Left lung (tissue), 10 donors: ENCODE data around the gene SPACA7. TPM values are rescaled to one million over a fixed set of nuclear protein-coding genes. Genes with fewer than 3 reads are reported as not detected.
A peak's percentile ranks its signal among the peaks of the same experiment; 100 is the strongest.

Source experiments
- ATAC-seq: fragments of 200-7000 bp; cut with Tn5 transposase; one replicate; pipeline ENCODE4 v1.9.1; 2020; ENCODE audit warnings: moderate library complexity
- DNase-seq, 4 donors: peaks; one replicate each; pipeline ENCODE4 v3.0.0-alpha.2; 2013 to 2020
- H3K27ac ChIP-seq, 2 donors: fragments of 200-600 bp; sonication (generic) in 1 of 2; one replicate each; pipeline versions ENCODE4 v1.5.0 to v1.8.0; 2020 to 2021
- H3K27me3 ChIP-seq, 2 donors: fragments of 200-600 bp; sonication (generic) in 1 of 2; one replicate each; pipeline versions ENCODE4 v1.5.0 to v1.8.0; 2020 to 2021
- H3K36me3 ChIP-seq, 2 donors: fragments of 200-600 bp; sonication (generic) in 1 of 2; one replicate each; pipeline versions ENCODE4 v1.5.0 to v1.8.0; 2020 to 2021
- H3K4me1 ChIP-seq, 2 donors: fragments of 200-600 bp; one replicate each; pipeline ENCODE4 v1.8.0; 2021
- H3K4me3 ChIP-seq, 2 donors: fragments of 200-600 bp; sonication (generic) in 1 of 2; one replicate each; pipeline versions ENCODE4 v1.5.0 to v1.8.0; 2020 to 2021; ENCODE audit warnings: mild to moderate bottlenecking in 1 of 2
- H3K9me3 ChIP-seq, 2 donors: fragments of 200-600 bp; sonication (generic) in 1 of 2; one replicate each; pipeline versions ENCODE4 v1.5.0 to v1.8.0; 2020 to 2021
- intact Hi-C, 2 donors: fragments of 100-400 bp; cut with DNase I; formaldehyde crosslinking; loops; one replicate each; pipeline versions ENCODE4 v1.11.2 to v1.14.2; 2022
- polyA plus RNA-seq, 6 donors: library from polyadenylated mRNA; unstranded; fragments of 120-200 nt; gene quantifications; one replicate each; pipeline ENCODE4 v1.2.1, GENCODE V29; 2013; ENCODE audit not compliant: insufficient read length in 6 of 6
- total RNA-seq, 2 donors: library from RNA; stranded (reverse); fragmentation: NEBNext Ultra II Directional; extraction: Animal tissue kit (Norgen Biotek cat#: 25700); gene quantifications; one replicate each; pipeline ENCODE4 v1.2.1, GENCODE V29; 2021
- TF ChIP-seq, protein P1 (sequence below), 2 donors: fragments of 200-600 bp; sonication (generic) in 1 of 2; IDR thresholded peaks; one replicate each; pipeline versions ENCODE4 v1.5.0 to v1.8.0; 2021; ENCODE audit warnings: antibody characterized with exemption in 2 of 2
- donor health status: DM: no; HTN: yes; CAD: no.
- donor health status: DM: no; HTN: no; CAD: no.

SPACA7 gene
- total and polyA plus RNA-seq, 8 donors = 0.31 TPM; not detected in 7

DNA sequence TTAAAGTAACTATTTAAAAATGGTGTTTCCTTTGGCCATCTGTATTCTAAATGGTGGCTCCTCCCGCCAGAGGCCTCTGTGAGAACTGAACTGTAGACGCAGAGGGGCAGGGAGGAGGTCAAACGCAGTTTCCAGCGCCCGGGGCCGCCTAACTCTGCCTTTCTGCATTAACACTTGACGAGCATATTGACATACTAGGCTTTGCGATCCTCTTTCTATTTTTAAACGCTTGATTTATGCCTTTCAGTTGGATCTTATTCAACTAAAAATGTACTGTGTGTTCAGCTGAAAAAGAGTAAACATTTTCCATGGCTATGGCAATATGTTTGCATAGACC is 74.7 kb downstream of the SPACA7 start:
- peak in 1 of 4 donors; percentile 9 for DNase-seq
- no peak overlapping the region for H3K27ac ChIP-seq
- no peak for ATAC-seq
- H3K27me3 ChIP-seq = peaks cover 0 to 56% of the 10 kb centered on the region in 2 donors
- H3K9me3 ChIP-seq = no peaks in the 10 kb centered on the region
- no peak overlapping the region for H3K4me3 ChIP-seq
- TF ChIP-seq, protein P1, sequence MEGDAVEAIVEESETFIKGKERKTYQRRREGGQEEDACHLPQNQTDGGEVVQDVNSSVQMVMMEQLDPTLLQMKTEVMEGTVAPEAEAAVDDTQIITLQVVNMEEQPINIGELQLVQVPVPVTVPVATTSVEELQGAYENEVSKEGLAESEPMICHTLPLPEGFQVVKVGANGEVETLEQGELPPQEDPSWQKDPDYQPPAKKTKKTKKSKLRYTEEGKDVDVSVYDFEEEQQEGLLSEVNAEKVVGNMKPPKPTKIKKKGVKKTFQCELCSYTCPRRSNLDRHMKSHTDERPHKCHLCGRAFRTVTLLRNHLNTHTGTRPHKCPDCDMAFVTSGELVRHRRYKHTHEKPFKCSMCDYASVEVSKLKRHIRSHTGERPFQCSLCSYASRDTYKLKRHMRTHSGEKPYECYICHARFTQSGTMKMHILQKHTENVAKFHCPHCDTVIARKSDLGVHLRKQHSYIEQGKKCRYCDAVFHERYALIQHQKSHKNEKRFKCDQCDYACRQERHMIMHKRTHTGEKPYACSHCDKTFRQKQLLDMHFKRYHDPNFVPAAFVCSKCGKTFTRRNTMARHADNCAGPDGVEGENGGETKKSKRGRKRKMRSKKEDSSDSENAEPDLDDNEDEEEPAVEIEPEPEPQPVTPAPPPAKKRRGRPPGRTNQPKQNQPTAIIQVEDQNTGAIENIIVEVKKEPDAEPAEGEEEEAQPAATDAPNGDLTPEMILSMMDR (IDR thresholded peaks at IDR 0.05) = no peak
- H3K36me3 ChIP-seq = no peaks in the 10 kb centered on the region
- no peaks in the 10 kb centered on the region for H3K4me1 ChIP-seq
- intact Hi-C loops = no loop called here

DNA sequence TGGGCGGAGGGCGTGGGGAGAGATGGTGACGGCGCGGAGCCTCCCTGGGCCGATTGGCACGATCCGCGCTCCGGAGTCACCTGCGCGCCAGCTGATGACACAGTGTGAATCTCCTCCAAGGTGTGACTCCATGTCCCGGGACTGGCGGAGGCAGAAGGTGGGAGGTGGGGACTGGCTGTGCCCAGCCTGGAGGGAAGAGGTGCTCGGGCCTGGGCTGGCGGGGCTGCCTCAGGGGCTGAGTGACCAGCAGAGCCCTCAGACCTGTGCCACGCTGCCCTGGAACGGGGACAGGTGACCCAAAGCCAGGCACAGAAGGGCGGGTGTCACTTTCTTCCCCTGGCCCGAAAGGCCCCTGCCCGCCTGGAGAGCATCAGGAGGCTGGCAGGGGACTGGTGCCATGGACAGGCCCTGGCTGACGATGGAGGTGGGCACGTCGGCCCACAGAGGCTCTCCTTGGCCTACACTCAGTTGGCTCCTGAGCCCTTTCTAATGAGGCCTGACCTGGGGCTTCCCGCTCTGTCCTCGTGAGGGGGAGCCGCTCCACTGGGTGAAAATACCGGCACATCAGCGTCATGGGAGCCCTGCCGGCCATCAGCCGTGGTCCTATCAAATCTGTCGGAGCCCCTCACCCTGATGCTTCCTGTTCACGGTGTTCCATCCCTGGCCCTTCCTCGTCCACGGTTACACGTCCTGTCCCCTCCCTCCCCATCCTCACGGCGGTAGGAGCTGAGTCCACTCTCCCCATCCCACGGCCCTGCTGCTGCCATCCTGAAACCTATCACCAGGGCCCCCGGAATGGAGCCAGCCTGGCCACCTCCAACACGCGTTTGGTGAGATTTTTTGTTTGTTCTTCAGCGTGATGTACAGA is 75.6 kb downstream of the SPACA7 start:
- H3K9me3 ChIP-seq = no peaks in the 10 kb centered on the region
- DNase-seq (peak in 1 of 4 donors; percentile 75), ATAC-seq (no peak)
- no peaks in the 10 kb centered on the region for H3K4me1 ChIP-seq
- H3K27me3 ChIP-seq = peaks cover 0 to 55% of the 10 kb centered on the region in 2 donors
- H3K36me3 ChIP-seq = no peaks in the 10 kb centered on the region
- TF ChIP-seq, protein P1 (IDR thresholded peaks at IDR 0.05) = no peak
- no peak overlapping the region for H3K4me3 ChIP-seq
- intact Hi-C loops = no loop called here
- no peak overlapping the region for H3K27ac ChIP-seq

DNA sequence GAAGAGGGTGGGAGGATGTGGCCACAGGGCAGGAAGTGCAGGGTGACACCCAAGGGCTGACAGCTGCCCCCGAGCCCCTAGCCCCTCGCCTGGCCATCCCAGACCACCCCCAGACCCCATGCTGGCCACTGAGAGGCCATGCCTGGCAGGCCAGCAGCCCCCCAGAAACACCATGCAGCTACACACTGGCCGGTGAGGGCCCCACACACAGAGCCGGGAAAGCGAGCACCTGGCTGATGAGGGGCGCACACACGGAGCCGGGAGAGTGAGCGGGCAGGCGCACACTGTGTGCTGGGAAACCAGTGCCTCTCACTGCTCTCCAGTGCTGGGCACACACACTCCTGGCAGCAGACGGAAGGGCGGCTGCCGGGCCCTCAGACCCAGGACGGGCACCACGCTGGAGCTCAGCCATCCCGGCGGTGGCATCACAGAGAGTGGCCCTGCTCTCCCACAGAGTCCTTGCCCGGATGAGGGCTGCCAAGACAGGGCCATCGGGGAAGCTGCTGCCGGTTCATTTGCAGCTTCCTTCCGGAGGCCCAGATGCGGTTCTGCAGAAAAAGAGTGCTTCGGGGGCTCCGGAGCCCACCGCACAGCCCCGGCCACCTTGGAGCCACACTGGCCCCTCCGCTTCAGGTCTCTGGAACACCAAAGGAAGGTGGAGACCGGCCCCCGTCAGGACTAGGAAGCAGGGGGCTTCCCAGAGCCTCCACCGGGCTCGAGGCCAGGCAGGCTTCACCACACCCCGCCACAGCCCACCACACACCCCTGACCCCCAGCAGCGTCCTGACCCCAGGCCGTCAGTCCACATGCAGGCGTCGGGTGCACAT is 76.4 kb downstream of the SPACA7 start:
- Histone ChIP-seq H3K27me3 (peaks cover 0 to 49% of the 10 kb centered on the region in 2 donors), H3K36me3 (no peaks in the 10 kb centered on the region), H3K9me3 (no peaks in the 10 kb centered on the region), H3K4me3 (no peak overlapping the region), H3K27ac (no peak overlapping the region), H3K4me1 (no peaks in the 10 kb centered on the region)
- TF ChIP-seq, protein P1 (IDR thresholded peaks at IDR 0.05) = no peak
- intact Hi-C loops = no loop called here
- DNase-seq = peak in 1 of 4 donors; percentile 70
- no peak for ATAC-seq

DNA sequence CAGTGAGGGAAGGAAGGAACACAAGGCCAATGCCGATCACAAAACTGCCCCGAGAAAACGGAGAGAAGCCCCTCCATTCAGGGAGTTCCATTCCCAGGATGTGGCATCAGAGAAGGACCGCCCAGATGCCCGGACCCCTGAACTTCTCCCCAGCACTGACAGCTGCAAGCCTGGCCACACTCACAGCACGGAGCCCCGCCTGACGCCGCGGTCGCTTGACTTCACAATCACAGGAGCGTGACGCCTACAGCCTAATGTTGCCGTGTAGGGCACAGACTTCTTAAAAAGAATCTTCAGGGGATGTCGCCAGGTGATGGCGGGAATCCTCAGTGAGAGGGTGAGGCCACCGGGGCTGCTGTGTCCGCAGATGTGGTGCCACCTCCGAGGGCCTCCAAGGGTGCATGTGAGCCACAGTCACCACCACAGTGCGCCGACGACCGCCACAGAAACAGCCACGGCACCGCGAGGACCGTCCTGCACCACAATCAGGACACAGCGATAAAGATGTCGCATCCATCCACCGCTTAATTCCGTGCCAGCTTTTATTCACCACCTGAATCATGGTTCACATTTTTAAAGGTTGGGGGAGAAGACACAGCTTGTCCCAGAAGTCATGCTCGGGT is 77.2 kb downstream of the SPACA7 start:
- TF ChIP-seq, protein P1 (IDR thresholded peaks at IDR 0.05) = no peak
- peaks cover 0 to 44% of the 10 kb centered on the region in 2 donors for H3K27me3 ChIP-seq
- no peaks in the 10 kb centered on the region for H3K4me1 ChIP-seq
- H3K27ac ChIP-seq = no peak overlapping the region
- H3K4me3 ChIP-seq = no peak overlapping the region
- DNase-seq (peak in 1 of 4 donors; percentile 71), ATAC-seq (no peak)
- no peaks in the 10 kb centered on the region for H3K9me3 ChIP-seq
- intact Hi-C loops = no loop called here
- no peaks in the 10 kb centered on the region for H3K36me3 ChIP-seq
